BJ (cell line): Measurements from ENCODE around the gene FHL5. TPM values are rescaled to one million over a fixed set of nuclear protein-coding genes. Genes with fewer than 3 reads are reported as not detected.

Experiments
- CTCF ChIA-PET: fragments of 350-600 bp; formaldehyde crosslinking; extraction: SDS; loops from one replicate; lab custom pipeline; 2021; ENCODE audit warnings: antibody characterized with exemption, inconsistent platforms; lab: Yijun Ruan, JAX
- POLR2A ChIA-PET: fragments of 300-600 bp; sonication (Branson Sonifier 250); formaldehyde crosslinking; extraction: SDS; loops from one replicate; lab custom pipeline; 2021; ENCODE audit warnings: antibody characterized with exemption; lab: Charles Lee
- DNase-seq: peaks from one replicate; pipeline ENCODE4 v3.0.0-alpha.2; 2011; ENCODE audit warnings: low read depth
- H3K27me3 ChIP-seq: 2 replicates; pipeline ENCODE4 v1.6.0; 2011; ENCODE audit warnings: low read length; ENCODE audit not compliant: control insufficient read depth, insufficient read depth
- H3K36me3 ChIP-seq: 2 replicates; pipeline ENCODE4 v1.5.1; 2011; ENCODE audit warnings: low read length; ENCODE audit not compliant: control insufficient read depth, insufficient read depth
- H3K4me3 ChIP-seq: 2 replicates; pipeline ENCODE4 v1.5.1; 2011; ENCODE audit warnings: low read depth, mild to moderate bottlenecking, control low read depth, low read length
- polyA plus RNA-seq: library from polyadenylated mRNA; depleted of rRNA; stranded (reverse); fragments of >200 nt; gene quantifications from 2 replicates; pipeline ENCODE4 v1.2.3, GENCODE V29; 2011
- TF ChIP-seq, protein P1 (sequence below): IDR thresholded peaks from 2 replicates; pipeline ENCODE4 v1.5.1; 2011; ENCODE audit warnings: low read depth, mild to moderate bottlenecking, control low read depth, inconsistent platforms, low read length, moderate library complexity; ENCODE audit not compliant: insufficient read depth

FHL5 gene
- polyA plus RNA-seq, 1 experiment, result not detected

DNA sequence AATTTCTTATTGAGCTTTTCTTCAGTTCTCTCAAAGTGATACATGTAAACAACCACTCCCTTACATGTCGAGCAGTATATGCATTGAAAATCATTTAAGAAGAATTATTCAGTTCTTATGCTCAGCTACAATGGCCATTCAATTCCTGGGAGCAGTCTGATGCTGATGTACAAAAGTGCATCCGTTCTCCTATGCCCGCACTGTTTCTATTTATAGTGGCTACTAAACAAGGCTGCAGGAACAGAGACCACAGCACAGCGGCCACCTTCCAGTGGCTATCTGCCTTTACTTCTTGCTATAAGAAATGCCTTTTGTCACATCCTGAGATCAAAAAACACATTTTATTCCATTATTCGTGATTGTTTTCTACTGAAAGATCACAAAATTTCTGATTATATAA lies 82.2 kb downstream of the FHL5 start:
- no peak for DNase-seq
- CTCF ChIA-PET, result no interaction called here

DNA sequence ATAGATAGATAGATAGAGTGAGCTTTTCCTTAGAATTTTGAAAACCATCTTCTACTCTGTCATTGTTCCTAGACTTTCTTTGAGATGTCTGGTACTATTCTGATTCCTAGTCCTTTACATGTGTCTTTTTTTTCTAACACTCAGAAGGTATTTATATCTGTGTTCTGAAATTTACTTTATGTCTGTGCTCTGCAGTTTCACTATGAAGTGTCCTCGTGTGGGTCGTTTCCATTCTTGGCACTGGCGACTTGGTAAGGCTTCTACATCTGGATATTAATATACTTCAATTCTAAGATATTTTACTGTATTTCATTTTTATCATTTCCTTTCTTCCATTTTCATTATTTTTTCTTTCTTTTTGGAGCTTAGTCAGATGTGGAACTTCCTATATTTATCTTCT lies 87.0 kb downstream of the FHL5 start:
- TF ChIP-seq, protein P1, sequence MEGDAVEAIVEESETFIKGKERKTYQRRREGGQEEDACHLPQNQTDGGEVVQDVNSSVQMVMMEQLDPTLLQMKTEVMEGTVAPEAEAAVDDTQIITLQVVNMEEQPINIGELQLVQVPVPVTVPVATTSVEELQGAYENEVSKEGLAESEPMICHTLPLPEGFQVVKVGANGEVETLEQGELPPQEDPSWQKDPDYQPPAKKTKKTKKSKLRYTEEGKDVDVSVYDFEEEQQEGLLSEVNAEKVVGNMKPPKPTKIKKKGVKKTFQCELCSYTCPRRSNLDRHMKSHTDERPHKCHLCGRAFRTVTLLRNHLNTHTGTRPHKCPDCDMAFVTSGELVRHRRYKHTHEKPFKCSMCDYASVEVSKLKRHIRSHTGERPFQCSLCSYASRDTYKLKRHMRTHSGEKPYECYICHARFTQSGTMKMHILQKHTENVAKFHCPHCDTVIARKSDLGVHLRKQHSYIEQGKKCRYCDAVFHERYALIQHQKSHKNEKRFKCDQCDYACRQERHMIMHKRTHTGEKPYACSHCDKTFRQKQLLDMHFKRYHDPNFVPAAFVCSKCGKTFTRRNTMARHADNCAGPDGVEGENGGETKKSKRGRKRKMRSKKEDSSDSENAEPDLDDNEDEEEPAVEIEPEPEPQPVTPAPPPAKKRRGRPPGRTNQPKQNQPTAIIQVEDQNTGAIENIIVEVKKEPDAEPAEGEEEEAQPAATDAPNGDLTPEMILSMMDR, result no peak
- CTCF ChIA-PET, result interaction anchor here (0.6 kb wide), 1 partner anchor 1229 kb away, joined by 3 read pairs; no protein-coding TSS in a partner anchor
- no peak for DNase-seq
- POLR2A ChIA-PET, result no interaction called here
- Histone ChIP-seq H3K27me3 (no peaks in the 10 kb centered on the region), H3K36me3 (no peaks in the 10 kb centered on the region), H3K4me3 (no peak overlapping the region)

More for the DNA sequence above, 82.2 kb downstream of the FHL5 start:
- POLR2A ChIA-PET, result no interaction called here
- Histone ChIP-seq H3K4me3 (no peak overlapping the region), H3K27me3 (no peaks in the 10 kb centered on the region), H3K36me3 (no peaks in the 10 kb centered on the region)
- TF ChIP-seq, protein P1, result no peak

DNA sequence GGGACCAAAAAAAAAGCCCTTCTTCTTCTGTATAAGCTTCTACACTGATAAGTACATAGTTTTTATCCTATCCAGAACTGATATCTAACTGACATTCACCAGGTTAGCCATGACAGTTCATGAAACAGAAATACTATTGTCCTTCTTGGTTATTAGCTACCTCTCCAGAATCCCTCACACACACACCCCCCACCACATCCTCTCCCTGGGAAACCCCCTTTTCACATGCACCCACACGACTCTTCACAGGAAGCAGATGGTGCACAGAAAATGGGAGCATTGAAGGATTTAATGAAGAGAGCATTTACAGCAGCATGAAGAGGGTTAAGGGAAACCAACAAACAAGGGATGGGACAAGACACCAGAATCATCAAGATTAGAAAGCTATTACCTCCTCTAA lies 88.9 kb downstream of the FHL5 start:
- TF ChIP-seq, protein P1, result no peak
- Histone ChIP-seq H3K4me3 (no peak overlapping the region), H3K27me3 (no peaks in the 10 kb centered on the region), H3K36me3 (no peaks in the 10 kb centered on the region)
- ChIA-PET CTCF (interaction anchor here (1.6 kb wide), 1 partner anchor 25 kb away, joined by 6 read pairs; no protein-coding TSS in a partner anchor), POLR2A (no interaction called here)
- no peak for DNase-seq

DNA sequence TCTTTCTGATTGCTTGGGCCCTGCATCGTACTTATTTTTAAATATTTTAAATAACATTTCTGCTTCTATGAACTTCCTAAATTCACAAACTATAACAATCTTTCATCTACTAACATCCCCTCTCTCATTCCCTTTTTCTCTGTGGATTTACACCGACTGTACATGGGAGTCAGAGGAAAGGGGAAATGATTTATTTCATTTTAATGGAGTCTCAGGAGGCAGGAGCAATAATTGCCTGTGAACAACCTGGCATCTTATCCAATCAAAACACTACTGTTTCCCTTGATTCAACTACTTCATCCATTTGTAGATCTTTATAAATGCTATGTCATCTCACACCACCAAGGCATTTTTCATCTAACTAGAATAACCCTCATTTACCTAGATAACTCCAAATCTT lies 89.6 kb downstream of the FHL5 start:
- ChIA-PET CTCF (no interaction called here), POLR2A (no interaction called here)
- no peak overlapping the region for H3K4me3 ChIP-seq
- DNase-seq, result no peak
- H3K27me3 ChIP-seq, result no peaks in the 10 kb centered on the region
- TF ChIP-seq, protein P1, result no peak
- no peaks in the 10 kb centered on the region for H3K36me3 ChIP-seq

DNA sequence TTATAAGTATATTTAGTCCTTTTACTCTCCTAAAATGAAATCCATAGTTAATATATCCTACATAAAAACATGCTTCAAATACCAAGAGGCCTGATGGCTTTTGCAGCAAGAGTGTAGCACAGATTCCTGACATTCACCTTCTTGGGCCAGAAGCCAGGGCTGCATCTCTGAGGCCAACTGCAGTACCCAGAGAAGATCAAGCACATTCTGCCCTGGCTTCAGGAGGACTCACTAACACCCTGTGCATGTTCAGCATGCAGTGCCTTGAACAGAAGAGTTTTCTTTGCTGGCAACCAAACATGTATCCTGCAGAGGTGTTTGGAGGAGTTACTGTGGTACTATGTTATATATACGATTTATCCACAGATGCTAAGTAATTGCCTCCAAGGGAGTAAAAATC lies 90.3 kb downstream of the FHL5 start:
- DNase-seq, result no peak
- Histone ChIP-seq H3K27me3 (no peaks in the 10 kb centered on the region), H3K36me3 (no peaks in the 10 kb centered on the region), H3K4me3 (no peak overlapping the region)
- POLR2A ChIA-PET, result no interaction called here
- TF ChIP-seq, protein P1, result no peak
- CTCF ChIA-PET, result interaction anchor here (0.9 kb wide), 1 partner anchor 405 kb away, joined by 5 read pairs; no protein-coding TSS in a partner anchor
